ENCODE results near the gene SCP2.
A peak's percentile ranks its signal among the peaks of the same experiment; 100 is the strongest.

SCP2 gene

DNA sequence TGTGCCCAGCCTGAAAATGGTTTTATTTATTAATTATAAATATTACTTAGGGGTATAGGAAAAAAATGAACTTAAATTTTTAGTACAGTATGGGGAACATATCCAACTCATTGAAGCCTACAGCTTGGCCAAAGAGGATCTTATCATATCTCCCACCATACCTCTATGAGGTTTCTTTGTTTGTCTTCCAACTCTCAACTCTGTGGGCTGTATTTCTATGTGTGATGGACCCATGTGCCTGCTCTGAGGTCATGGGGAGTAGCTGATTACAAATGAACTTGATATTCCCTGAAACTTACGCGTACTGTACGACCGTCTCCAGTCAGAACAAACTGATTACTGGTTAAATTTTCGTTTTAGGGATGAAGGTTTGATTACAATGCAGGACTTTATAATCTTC, 93.5 kb downstream of the SCP2 start:
- Histone ChIP-seq H3K4me3 (ENCODE audit: low read length) (no peak overlapping the region), H3K27me3 (ENCODE audit: control insufficient read depth, insufficient read depth, low read length) (no peaks in the 10 kb centered on the region), H3K9ac (ENCODE audit: low read depth, low read length) (no peak overlapping the region), H3K36me3 (ENCODE audit: insufficient read depth, low read length) (peaks cover 3% of the 10 kb centered on the region), H3K4me1 (ENCODE audit: control insufficient read depth, insufficient read depth, low read length) (peaks cover 11% of the 10 kb centered on the region), H3K4me2 (ENCODE audit: low read length) (no peak overlapping the region), H3K9me3 (replicated peaks; ENCODE audit: low read length) (no peaks in the 10 kb centered on the region)

DNA sequence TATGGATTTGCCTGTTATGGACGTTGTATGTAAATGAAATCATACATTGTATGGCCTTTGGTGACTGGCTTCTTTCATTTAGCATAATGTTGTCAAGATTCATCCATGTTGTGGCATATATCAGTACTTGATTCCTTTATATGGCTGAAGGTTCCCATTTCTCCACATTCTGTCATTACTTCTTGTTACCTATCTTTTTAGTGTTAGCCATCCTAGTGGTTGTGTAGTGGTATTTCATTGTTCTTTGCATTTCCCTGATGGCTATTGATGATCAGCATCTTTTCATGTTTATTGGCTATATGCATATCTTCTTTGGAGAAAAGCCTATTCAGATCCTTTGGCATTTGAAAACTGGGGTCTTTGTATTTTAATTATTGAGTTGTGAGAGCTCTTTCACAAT, 95.1 kb downstream of the SCP2 start:
- no peaks in the 10 kb centered on the region for H3K9me3 ChIP-seq (replicated peaks; ENCODE audit: low read length)
- H3K4me3 ChIP-seq (ENCODE audit: low read length) = no peak overlapping the region
- peaks cover 3% of the 10 kb centered on the region for H3K4me1 ChIP-seq (ENCODE audit: control insufficient read depth, insufficient read depth, low read length)
- no peak overlapping the region for H3K4me2 ChIP-seq (ENCODE audit: low read length)
- no peak overlapping the region for H3K9ac ChIP-seq (ENCODE audit: low read depth, low read length)
- no peaks in the 10 kb centered on the region for H3K27me3 ChIP-seq (ENCODE audit: control insufficient read depth, insufficient read depth, low read length)
- H3K36me3 ChIP-seq (ENCODE audit: insufficient read depth, low read length) = peaks cover 3% of the 10 kb centered on the region

DNA sequence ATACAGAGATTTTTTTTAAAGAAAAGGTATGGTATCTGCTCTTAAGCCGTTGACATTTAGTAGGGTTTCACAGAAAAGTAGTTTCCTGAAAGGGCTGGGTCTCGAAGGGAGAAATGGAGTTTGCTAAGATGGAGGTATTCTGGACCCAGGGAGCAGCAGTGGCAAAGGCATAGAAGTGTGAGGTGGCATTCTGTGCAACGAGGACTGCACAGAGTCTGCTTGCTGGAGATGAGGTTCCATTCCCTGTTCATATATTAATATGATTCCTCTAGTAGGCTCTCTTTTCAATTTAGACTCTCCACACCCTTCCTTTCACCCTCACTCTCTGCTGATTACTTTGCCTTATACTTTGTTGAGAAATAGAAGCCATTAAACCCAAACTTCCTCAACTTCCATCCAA, 96.5 kb downstream of the SCP2 start:
- no peak overlapping the region for H3K4me3 ChIP-seq (ENCODE audit: low read length)
- peaks cover 4% of the 10 kb centered on the region for H3K36me3 ChIP-seq (ENCODE audit: insufficient read depth, low read length)
- no peak overlapping the region for H3K4me2 ChIP-seq (ENCODE audit: low read length)
- H3K27me3 ChIP-seq (ENCODE audit: control insufficient read depth, insufficient read depth, low read length) = no peaks in the 10 kb centered on the region
- H3K9ac ChIP-seq (ENCODE audit: low read depth, low read length) = no peak overlapping the region
- H3K4me1 ChIP-seq (ENCODE audit: control insufficient read depth, insufficient read depth, low read length) = peaks cover 3% of the 10 kb centered on the region
- H3K9me3 ChIP-seq (replicated peaks; ENCODE audit: low read length) = no peaks in the 10 kb centered on the region

DNA sequence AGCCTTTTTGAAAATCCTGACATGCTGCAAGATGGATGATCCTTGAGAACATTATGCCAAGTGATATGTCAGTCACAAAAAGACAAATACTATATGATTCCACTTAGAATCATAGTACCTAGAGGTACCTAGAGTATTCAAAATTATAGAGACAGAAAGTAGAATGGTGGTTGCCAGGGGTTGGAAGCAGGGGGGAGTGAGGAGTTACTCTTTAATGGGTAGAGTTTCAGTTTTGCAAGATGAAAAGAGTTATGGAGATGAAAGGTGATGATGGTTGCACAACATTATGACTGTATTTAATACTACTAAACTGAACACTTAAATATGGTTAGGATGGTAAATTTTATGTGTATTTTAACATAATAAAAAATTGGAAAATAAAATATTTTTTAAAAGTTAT, 97.0 kb downstream of the SCP2 start:
- H3K9ac ChIP-seq (ENCODE audit: low read depth, low read length) = no peak overlapping the region
- H3K36me3 ChIP-seq (ENCODE audit: insufficient read depth, low read length) = peaks cover 5% of the 10 kb centered on the region
- no peaks in the 10 kb centered on the region for H3K9me3 ChIP-seq (replicated peaks; ENCODE audit: low read length)
- H3K27me3 ChIP-seq (ENCODE audit: control insufficient read depth, insufficient read depth, low read length) = no peaks in the 10 kb centered on the region
- peaks cover 3% of the 10 kb centered on the region for H3K4me1 ChIP-seq (ENCODE audit: control insufficient read depth, insufficient read depth, low read length)
- no peak overlapping the region for H3K4me3 ChIP-seq (ENCODE audit: low read length)
- no peak overlapping the region for H3K4me2 ChIP-seq (ENCODE audit: low read length)

DNA sequence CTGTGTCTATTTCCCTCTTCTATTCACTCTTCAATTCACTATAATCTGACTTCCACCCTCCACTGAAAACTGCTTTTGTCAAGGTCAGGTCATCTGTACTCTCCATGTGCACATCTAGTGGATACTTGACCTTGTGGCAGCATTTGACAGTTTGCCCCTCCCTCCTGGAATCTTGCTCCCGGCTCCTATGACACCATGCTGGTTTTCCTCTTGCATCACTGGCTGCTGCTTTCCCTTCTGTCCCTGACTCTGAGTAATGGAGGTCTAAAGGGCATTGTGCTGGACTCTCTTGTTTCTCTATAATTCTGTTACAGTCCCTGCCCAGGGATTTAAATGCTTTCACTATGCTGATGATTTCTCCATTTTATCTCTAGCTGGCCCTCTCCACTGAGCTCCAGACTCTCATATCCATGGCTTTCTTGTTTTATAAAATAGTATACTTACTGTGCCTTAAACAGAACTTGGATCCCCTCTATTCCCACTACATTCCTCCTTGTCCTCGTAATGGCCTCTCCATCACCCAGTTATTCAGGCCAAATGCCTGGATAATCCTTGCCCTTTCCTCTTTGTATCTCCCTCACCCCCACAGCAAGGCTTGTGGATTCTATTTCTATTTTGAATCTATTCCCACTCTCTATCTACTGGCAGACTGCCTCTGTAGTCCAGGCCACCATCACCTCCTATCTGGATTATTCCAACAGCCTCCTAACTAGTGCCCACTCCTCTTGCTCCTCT, 98.1 kb downstream of the SCP2 start:
- H3K9ac ChIP-seq (ENCODE audit: low read depth, low read length) = no peak overlapping the region
- no peak overlapping the region for H3K4me3 ChIP-seq (ENCODE audit: low read length)
- no peaks in the 10 kb centered on the region for H3K9me3 ChIP-seq (replicated peaks; ENCODE audit: low read length)
- H3K4me2 ChIP-seq (ENCODE audit: low read length) = peak overlapping the region; percentile 34
- no peaks in the 10 kb centered on the region for H3K27me3 ChIP-seq (ENCODE audit: control insufficient read depth, insufficient read depth, low read length)
- peaks cover 12% of the 10 kb centered on the region for H3K36me3 ChIP-seq (ENCODE audit: insufficient read depth, low read length)
- H3K4me1 ChIP-seq (ENCODE audit: control insufficient read depth, insufficient read depth, low read length) = peaks cover 3% of the 10 kb centered on the region

DNA sequence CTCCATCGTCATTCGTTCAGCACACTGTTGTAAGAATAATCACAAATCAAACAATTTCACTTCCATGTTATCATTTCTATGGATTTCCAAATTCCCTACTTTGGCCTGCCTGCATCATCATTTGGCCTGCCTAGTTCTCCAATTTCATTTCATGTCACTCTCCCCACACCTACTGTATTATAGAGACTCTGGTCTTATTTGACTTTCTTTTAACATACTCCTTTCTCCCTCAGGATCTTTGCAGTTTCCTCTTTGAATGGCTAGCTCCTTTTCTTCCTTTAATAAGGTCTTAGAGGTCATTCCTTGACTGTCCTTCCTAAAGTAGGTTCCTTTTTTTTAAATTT, 98.7 kb downstream of the SCP2 start:
- no peak overlapping the region for H3K4me3 ChIP-seq (ENCODE audit: low read length)
- no peak overlapping the region for H3K9ac ChIP-seq (ENCODE audit: low read depth, low read length)
- H3K4me1 ChIP-seq (ENCODE audit: control insufficient read depth, insufficient read depth, low read length) = peaks cover 3% of the 10 kb centered on the region
- H3K9me3 ChIP-seq (replicated peaks; ENCODE audit: low read length) = no peaks in the 10 kb centered on the region
- H3K27me3 ChIP-seq (ENCODE audit: control insufficient read depth, insufficient read depth, low read length) = no peaks in the 10 kb centered on the region
- peaks cover 12% of the 10 kb centered on the region for H3K36me3 ChIP-seq (ENCODE audit: insufficient read depth, low read length)
- no peak overlapping the region for H3K4me2 ChIP-seq (ENCODE audit: low read length)

DNA sequence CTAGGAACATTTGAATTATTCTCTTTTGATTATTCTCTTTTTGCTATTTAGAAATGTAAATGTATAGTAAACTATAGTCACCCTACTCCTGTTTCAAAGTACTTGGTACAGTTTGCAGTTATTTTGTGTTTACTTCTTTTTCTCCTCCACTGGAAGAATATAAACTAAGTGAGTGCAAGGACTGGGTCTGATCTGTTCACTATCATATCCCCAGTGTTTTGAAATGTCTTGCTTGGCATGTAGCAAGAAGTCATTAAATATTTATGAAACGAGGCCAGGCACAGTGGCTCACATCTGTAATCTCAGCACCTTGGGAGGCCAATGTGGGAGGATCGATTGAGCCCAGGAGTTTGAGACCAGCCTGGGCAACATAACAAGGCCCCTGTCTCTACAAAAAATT, 99.2 kb downstream of the SCP2 start:
- Histone ChIP-seq H3K4me1 (ENCODE audit: control insufficient read depth, insufficient read depth, low read length) (peaks cover 3% of the 10 kb centered on the region), H3K4me2 (ENCODE audit: low read length) (no peak overlapping the region), H3K9ac (ENCODE audit: low read depth, low read length) (no peak overlapping the region), H3K4me3 (ENCODE audit: low read length) (no peak overlapping the region), H3K9me3 (replicated peaks; ENCODE audit: low read length) (no peaks in the 10 kb centered on the region), H3K27me3 (ENCODE audit: control insufficient read depth, insufficient read depth, low read length) (no peaks in the 10 kb centered on the region), H3K36me3 (ENCODE audit: insufficient read depth, low read length) (peaks cover 12% of the 10 kb centered on the region)

DNA sequence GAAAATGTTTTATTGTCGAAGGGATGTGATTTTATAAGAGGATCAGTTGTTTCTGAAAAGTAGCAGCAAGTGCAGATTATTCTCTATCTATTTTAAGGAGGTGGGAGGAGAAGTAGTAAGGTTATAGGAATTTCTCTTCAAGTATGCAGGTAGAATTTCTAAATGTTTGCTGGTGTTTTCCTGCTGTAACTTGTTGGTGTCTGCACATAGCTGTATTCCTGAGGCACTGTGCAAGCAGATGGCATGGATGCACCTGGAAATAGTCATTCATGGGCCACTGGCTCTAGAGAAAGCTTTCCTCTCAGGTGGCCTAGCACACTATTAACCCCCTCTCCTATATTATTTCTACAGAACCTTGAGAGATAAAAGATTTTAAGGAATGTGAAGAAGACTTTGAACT, 104.7 kb downstream of the SCP2 start:
- Histone ChIP-seq H3K9me3 (replicated peaks; ENCODE audit: low read length) (no peaks in the 10 kb centered on the region), H3K4me3 (ENCODE audit: low read length) (no peak overlapping the region), H3K9ac (ENCODE audit: low read depth, low read length) (no peak overlapping the region), H3K4me1 (ENCODE audit: control insufficient read depth, insufficient read depth, low read length) (no peaks in the 10 kb centered on the region), H3K4me2 (ENCODE audit: low read length) (no peak overlapping the region), H3K36me3 (ENCODE audit: insufficient read depth, low read length) (peaks cover 12% of the 10 kb centered on the region), H3K27me3 (ENCODE audit: control insufficient read depth, insufficient read depth, low read length) (no peaks in the 10 kb centered on the region)

DNA sequence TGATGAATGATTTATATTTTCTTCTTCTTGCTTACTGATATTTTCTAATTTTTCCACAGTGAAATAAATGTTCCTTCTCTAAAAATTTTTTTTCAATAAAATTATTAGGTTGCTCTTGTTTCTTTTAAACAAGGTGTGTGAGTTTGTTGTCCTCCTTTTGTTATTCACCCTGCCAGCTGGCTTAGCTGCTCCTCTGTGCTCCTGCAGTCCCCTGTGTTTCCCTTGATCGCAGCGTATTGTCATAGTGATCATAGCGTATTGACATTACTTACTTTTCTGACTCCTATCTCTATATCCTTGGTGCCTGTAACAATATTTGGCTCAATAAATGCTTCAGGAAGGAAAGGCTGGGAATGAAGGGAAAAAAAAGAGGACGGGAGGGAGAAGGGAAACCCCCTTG, 110.1 kb downstream of the SCP2 start:
- Histone ChIP-seq H3K9me3 (replicated peaks; ENCODE audit: low read length) (no peaks in the 10 kb centered on the region), H3K4me3 (ENCODE audit: low read length) (no peak overlapping the region), H3K4me1 (ENCODE audit: control insufficient read depth, insufficient read depth, low read length) (no peaks in the 10 kb centered on the region), H3K4me2 (ENCODE audit: low read length) (no peak overlapping the region), H3K9ac (ENCODE audit: low read depth, low read length) (no peak overlapping the region), H3K27me3 (ENCODE audit: control insufficient read depth, insufficient read depth, low read length) (no peaks in the 10 kb centered on the region), H3K36me3 (ENCODE audit: insufficient read depth, low read length) (peaks cover 15% of the 10 kb centered on the region)

DNA sequence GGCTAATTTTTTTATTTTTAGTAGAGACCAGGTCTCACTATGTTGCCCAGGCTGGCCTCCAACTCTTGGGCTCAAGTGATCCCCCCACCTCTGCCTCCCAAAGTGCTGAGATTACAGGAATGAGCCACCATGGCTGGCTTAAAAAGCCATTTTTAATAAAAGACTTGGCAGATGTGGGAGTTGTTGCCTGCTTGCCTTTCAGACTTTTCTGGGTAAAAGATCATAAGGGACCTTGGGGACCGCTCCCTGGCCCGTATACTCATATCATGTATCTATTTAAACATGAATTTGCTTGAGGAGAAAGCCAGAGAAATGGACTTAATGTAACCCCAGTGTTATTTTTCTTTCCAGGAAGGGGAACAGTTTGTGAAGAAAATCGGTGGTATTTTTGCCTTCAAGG, 111.5 kb downstream of the SCP2 start:
- Histone ChIP-seq H3K36me3 (ENCODE audit: insufficient read depth, low read length) (peaks cover 15% of the 10 kb centered on the region), H3K9me3 (replicated peaks; ENCODE audit: low read length) (no peaks in the 10 kb centered on the region), H3K9ac (ENCODE audit: low read depth, low read length) (no peak overlapping the region), H3K4me3 (ENCODE audit: low read length) (no peak overlapping the region), H3K27me3 (ENCODE audit: control insufficient read depth, insufficient read depth, low read length) (no peaks in the 10 kb centered on the region), H3K4me1 (ENCODE audit: control insufficient read depth, insufficient read depth, low read length) (no peaks in the 10 kb centered on the region), H3K4me2 (ENCODE audit: low read length) (no peak overlapping the region)

DNA sequence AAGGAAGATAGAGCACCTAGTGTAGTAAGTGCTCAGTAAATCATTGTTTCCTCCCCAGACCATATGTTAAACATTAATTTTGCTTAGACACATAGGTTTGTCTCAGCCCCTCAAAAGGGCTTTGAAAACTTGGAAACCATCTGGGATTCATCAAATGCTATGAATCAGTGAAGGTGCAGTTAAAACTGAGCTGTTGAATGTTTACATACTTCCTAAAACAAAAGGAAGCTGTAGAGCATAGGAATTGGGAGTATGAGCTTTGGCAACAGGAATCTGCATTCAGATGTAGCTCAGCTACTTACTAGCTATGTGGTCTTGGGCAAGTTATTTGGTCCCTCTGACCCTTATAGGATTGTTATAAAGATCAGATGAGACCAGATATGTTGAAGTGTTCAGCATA, 116.2 kb downstream of the SCP2 start:
- Histone ChIP-seq H3K36me3 (ENCODE audit: insufficient read depth, low read length) (peaks cover 21% of the 10 kb centered on the region), H3K4me2 (ENCODE audit: low read length) (no peak overlapping the region), H3K9me3 (replicated peaks; ENCODE audit: low read length) (no peaks in the 10 kb centered on the region), H3K9ac (ENCODE audit: low read depth, low read length) (no peak overlapping the region), H3K4me1 (ENCODE audit: control insufficient read depth, insufficient read depth, low read length) (peaks cover 11% of the 10 kb centered on the region), H3K4me3 (ENCODE audit: low read length) (no peak overlapping the region), H3K27me3 (ENCODE audit: control insufficient read depth, insufficient read depth, low read length) (no peaks in the 10 kb centered on the region)

DNA sequence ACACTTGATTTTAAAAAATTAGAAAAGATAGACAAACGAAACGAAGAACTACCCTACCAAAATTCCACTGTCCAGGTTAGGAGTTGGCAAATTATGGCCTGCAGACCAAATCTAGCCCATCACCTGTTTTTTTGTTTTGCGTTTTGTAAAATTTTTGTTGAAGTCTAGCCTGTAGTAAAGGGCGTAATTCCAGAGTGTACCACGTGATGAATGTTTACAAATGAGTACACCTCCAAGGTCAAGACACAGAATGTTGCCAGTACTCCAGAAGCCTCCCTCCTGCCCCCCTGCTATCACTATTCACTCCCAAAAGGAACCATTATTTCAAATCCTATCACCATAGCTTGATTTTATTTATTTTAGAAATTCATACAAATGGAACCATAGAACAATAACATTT, 117.8 kb downstream of the SCP2 start:
- Histone ChIP-seq H3K27me3 (ENCODE audit: control insufficient read depth, insufficient read depth, low read length) (no peaks in the 10 kb centered on the region), H3K36me3 (ENCODE audit: insufficient read depth, low read length) (peaks cover 15% of the 10 kb centered on the region), H3K9me3 (replicated peaks; ENCODE audit: low read length) (no peaks in the 10 kb centered on the region), H3K9ac (ENCODE audit: low read depth, low read length) (no peak overlapping the region), H3K4me1 (ENCODE audit: control insufficient read depth, insufficient read depth, low read length) (peaks cover 11% of the 10 kb centered on the region), H3K4me3 (ENCODE audit: low read length) (no peak overlapping the region), H3K4me2 (ENCODE audit: low read length) (no peak overlapping the region)

Data from skeletal muscle satellite cell (primary cell).